Measurements from ENCODE around the gene MAPK8. TPM values are rescaled to one million over a fixed set of nuclear protein-coding genes. Genes with fewer than 3 reads are reported as not detected.

Gene MAPK8
- total RNA-seq, 1 donor from 2014 or later: 56.6 TPM

DNA sequence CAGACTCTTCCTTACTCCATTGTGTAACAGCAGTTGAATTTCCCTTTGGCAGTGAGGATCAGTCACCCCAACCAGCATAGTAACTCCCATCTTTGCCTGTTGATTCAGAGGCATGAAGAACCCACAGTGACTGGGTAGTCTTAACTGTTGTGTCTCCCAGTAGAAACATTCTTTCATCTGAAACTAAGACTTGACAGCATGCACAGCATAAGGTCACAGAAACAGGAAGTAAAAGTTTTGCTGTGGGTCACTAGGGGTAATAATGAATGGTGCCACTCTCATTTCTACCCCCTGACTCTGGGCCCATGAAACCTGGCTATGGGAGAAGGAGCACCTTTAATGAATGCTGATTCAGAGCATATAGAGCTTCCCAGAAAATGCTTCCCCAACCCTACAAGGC is 23.6 kb upstream of the MAPK8 start:
- Mint-ChIP-seq H3K4me3 (no peak overlapping the region), H3K36me3 (ENCODE audit: low read depth) (peaks cover 10% of the 10 kb centered on the region), H3K27ac (ENCODE audit: unreplicated experiment) (no peak overlapping the region), H3K27me3 (ENCODE audit: low read depth) (peaks cover 9% of the 10 kb centered on the region), H3K4me1 (peaks cover 7% of the 10 kb centered on the region), H3K9me3 (peaks cover 24% of the 10 kb centered on the region)
- DNase-seq (ENCODE audit: low read depth, low spot score): no peak
- TF ChIP-seq, protein P1, sequence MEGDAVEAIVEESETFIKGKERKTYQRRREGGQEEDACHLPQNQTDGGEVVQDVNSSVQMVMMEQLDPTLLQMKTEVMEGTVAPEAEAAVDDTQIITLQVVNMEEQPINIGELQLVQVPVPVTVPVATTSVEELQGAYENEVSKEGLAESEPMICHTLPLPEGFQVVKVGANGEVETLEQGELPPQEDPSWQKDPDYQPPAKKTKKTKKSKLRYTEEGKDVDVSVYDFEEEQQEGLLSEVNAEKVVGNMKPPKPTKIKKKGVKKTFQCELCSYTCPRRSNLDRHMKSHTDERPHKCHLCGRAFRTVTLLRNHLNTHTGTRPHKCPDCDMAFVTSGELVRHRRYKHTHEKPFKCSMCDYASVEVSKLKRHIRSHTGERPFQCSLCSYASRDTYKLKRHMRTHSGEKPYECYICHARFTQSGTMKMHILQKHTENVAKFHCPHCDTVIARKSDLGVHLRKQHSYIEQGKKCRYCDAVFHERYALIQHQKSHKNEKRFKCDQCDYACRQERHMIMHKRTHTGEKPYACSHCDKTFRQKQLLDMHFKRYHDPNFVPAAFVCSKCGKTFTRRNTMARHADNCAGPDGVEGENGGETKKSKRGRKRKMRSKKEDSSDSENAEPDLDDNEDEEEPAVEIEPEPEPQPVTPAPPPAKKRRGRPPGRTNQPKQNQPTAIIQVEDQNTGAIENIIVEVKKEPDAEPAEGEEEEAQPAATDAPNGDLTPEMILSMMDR (conservative IDR thresholded peaks at IDR 0.05): no peak

DNA sequence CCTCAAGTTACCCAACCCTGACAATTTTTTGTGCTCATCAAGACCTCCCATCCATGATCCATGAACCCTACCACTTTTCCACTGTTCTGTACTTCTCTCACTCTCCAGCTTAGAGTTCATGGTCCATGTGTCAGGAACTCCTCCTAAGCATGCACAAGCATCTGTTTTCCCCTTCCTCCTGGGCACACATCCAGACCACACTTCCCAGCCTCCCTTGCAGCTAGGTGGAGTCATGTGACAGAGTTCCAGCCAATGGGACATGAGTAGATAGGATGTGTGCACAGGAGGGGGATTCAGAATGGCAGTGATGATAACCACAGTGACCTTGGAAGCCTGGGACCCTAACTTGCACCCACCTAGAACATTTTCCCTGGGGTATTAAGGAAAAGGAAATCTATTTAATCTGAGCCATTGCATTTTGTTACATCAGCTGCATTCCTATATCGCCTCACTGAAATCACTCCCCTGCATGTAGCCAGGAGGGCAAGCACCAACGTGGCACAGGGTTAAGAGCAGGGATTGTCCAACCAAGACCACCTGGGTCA is 22.4 kb upstream of the MAPK8 start:
- H3K9me3 Mint-ChIP-seq: peaks cover 23% of the 10 kb centered on the region
- DNase-seq (ENCODE audit: low read depth, low spot score): no peak
- peaks cover 10% of the 10 kb centered on the region for H3K36me3 Mint-ChIP-seq (ENCODE audit: low read depth)
- H3K27ac Mint-ChIP-seq (ENCODE audit: unreplicated experiment): no peak overlapping the region
- H3K4me1 Mint-ChIP-seq: peaks cover 10% of the 10 kb centered on the region
- no peak overlapping the region for H3K4me3 Mint-ChIP-seq
- peaks cover 7% of the 10 kb centered on the region for H3K27me3 Mint-ChIP-seq (ENCODE audit: low read depth)
- TF ChIP-seq, protein P1 (conservative IDR thresholded peaks at IDR 0.05): no peak

GRCh38 chr10:48284811-48285210 is 21.7 kb upstream of the MAPK8 start:
- H3K9me3 Mint-ChIP-seq: peaks cover 26% of the 10 kb centered on the region
- peaks cover 7% of the 10 kb centered on the region for H3K27me3 Mint-ChIP-seq (ENCODE audit: low read depth)
- H3K4me1 Mint-ChIP-seq: peaks cover 17% of the 10 kb centered on the region
- no peak for DNase-seq (ENCODE audit: low read depth, low spot score)
- TF ChIP-seq, protein P1 (conservative IDR thresholded peaks at IDR 0.05): no peak
- no peak overlapping the region for H3K4me3 Mint-ChIP-seq
- H3K36me3 Mint-ChIP-seq (ENCODE audit: low read depth): peaks cover 10% of the 10 kb centered on the region
- H3K27ac Mint-ChIP-seq (ENCODE audit: unreplicated experiment): no peak overlapping the region

- H3K4me1 Mint-ChIP-seq: peaks cover 25% of the 10 kb centered on the region
- H3K36me3 Mint-ChIP-seq (ENCODE audit: low read depth): peaks cover 10% of the 10 kb centered on the region
- peaks cover 7% of the 10 kb centered on the region for H3K27me3 Mint-ChIP-seq (ENCODE audit: low read depth)
- no peak for DNase-seq (ENCODE audit: low read depth, low spot score)
- TF ChIP-seq, protein P1 (conservative IDR thresholded peaks at IDR 0.05): no peak
- H3K4me3 Mint-ChIP-seq: no peak overlapping the region
- H3K27ac Mint-ChIP-seq (ENCODE audit: unreplicated experiment): no peak overlapping the region
- peaks cover 26% of the 10 kb centered on the region for H3K9me3 Mint-ChIP-seq
Measured at GRCh38 chr10:48285710-48286109, 20.8 kb upstream of the MAPK8 start.

DNA sequence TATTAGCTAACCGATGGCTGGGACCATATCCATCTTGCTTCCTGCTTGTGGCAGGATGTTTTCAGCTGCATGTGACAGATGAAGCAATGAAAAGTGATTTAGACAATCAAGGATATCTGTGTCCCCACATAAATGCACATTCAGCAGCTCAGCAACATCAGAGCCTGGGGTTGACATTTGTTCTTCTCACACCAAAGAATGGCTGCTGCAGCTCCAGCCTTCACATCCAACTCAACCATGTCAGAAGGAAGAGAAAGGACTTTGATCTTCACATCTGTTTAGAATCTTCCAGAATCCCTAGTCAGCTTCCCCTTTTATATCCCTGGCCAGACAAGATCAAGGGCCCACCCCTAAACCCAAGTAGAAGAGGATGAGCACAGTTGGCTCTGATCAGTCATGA is 20.1 kb upstream of the MAPK8 start:
- Mint-ChIP-seq H3K4me1 (peaks cover 28% of the 10 kb centered on the region), H3K27ac (ENCODE audit: unreplicated experiment) (no peak overlapping the region), H3K36me3 (ENCODE audit: low read depth) (peaks cover 7% of the 10 kb centered on the region), H3K4me3 (no peak overlapping the region), H3K27me3 (ENCODE audit: low read depth) (peaks cover 2% of the 10 kb centered on the region), H3K9me3 (peaks cover 21% of the 10 kb centered on the region)
- DNase-seq (ENCODE audit: low read depth, low spot score): no peak
- TF ChIP-seq, protein P1 (conservative IDR thresholded peaks at IDR 0.05): no peak

Data from neural crest cell (in vitro differentiated cells).